GM12864 (cell line): ENCODE results near the gene SNX33.
"Not testable (repeated sequence)": the region's sequence is repeated elsewhere in the genome, so short reads cannot be mapped to it uniquely, and the experiment has no call there.

Source experiments
- DNase-seq: peaks from one replicate; pipeline ENCODE4 v3.0.0-alpha.2; 2011; ENCODE audit warnings: low read depth
- H3K4me3 ChIP-seq: 2 replicates; pipeline ENCODE4 v1.5.1; 2011; ENCODE audit warnings: mild to moderate bottlenecking, low read depth, low read length, control low read depth
- CTCF ChIP-seq: IDR thresholded peaks from 2 replicates; pipeline ENCODE4 v1.5.1; 2011; ENCODE audit warnings: low read depth, mild to moderate bottlenecking, moderate library complexity, low read length, control low read depth, inconsistent platforms; ENCODE audit errors: missing control alignments

SNX33 gene

GRCh38 chr15:75687486-75688277 lies 40.0 kb downstream of the SNX33 start:
- no peak for DNase-seq
- no peak for TF ChIP-seq CTCF
- no peak overlapping the region for H3K4me3 ChIP-seq

GRCh38 chr15:75688278-75688557 lies 40.5 kb downstream of the SNX33 start:
- no peak for DNase-seq
- H3K4me3 ChIP-seq = no peak overlapping the region
- no peak for TF ChIP-seq CTCF

DNA sequence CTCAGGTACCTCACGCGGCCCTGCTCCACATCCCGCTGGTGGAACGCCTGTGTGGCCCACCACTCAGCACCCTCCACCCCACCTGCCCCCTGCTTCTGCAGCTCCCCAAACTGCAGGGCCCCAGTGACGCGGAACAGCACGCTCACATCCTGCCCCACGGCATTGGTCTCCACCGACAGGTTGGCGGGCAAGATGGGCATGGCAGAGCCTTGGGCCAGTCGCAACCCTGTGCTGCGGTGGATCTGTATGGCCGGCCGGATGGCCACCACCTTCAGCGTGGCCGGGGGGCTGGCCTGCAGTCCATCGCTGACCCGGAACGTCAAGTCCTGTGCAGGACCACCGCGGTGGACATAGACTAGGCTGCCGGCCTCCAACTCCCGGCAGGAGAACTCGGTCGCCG lies 41.1 kb downstream of the SNX33 start:
- H3K4me3 ChIP-seq = no peak overlapping the region
- TF ChIP-seq CTCF = no peak
- no peak for DNase-seq

DNA sequence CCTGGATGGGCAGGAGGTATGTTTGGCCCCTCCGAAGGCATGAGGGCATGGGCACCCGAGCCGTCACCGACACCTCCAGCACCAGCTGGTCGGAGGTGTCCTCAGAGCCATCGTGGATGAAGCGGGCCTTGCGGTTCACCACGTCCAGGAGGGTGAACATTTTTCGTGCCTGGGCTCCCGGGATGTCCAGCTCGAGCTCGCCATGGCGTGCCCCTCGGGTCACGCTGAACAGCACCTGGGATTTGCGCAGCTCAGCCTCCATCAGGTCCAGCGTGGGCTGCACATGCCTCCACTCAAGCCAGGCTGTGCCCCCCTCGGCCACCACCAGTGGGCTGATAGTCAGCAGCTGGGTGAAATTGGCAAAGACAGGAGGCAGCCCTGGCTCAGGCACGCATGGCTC lies 41.7 kb downstream of the SNX33 start:
- DNase-seq, H3K4me3 ChIP-seq: not testable (repeated sequence)

DNA sequence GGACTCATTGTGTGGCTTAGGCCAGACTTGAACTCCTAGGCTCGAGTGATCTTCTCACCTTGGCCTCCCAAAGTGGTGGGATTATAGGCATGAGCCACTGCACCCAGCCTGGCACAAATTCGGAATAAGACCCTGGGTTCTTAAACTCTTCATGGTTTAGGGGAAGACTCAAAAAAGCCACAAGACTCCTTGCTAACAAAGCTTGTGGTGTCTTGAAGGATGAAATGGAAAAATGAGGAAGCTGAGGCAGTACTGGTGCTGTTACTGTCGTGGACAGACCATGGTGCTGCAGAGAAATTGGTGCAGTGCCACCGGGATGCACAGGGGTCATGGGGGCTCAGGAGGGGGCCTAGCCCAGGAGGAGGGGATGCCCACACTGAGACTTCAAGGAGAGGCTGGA lies 44.6 kb downstream of the SNX33 start:
- DNase-seq = not testable (repeated sequence)

GRCh38 chr15:75693028-75693427 lies 45.3 kb downstream of the SNX33 start:
- not testable (repeated sequence) for H3K4me3 ChIP-seq

More for the DNA sequence above, 44.6 kb downstream of the SNX33 start:
- not testable (repeated sequence) for H3K4me3 ChIP-seq

GRCh38 chr15:75693501-75694240 lies 46.0 kb downstream of the SNX33 start:
- TF ChIP-seq CTCF = no peak
- no peak overlapping the region for H3K4me3 ChIP-seq
- no peak for DNase-seq

More at GRCh38 chr15:75693028-75693427, 45.3 kb downstream of the SNX33 start:
- not testable (repeated sequence) for DNase-seq

- no peak overlapping the region for H3K4me3 ChIP-seq
- DNase-seq = no peak
- peak; percentile 57 for TF ChIP-seq CTCF
These were observed 46.8 kb downstream of the SNX33 start for GRCh38 chr15:75694241-75695182.
